Spinal cord (tissue), 10 donors: ENCODE results near the gene TRAF1. TPM values are rescaled to one million over a fixed set of nuclear protein-coding genes. Genes with fewer than 3 reads are reported as not detected.
A peak's percentile ranks its signal among the peaks of the same experiment; 100 is the strongest.

ENCODE experiments used
- DNase-seq, 6 donors: peaks; one replicate each; pipeline versions ENCODE4 v3.0.0 to v3.0.0-alpha.2; 2013 to 2015; ENCODE audit warnings: low spot score in 6 of 6, low read depth in 4 of 6
- H3K27ac ChIP-seq: one replicate; pipeline ENCODE4 v1.5.1; 2013; ENCODE audit warnings: low read depth, low read length, control low read depth
- H3K27me3 ChIP-seq: one replicate; pipeline ENCODE4 v1.6.1; 2013; ENCODE audit warnings: low read length; ENCODE audit not compliant: control insufficient read depth, insufficient read depth
- H3K36me3 ChIP-seq: one replicate; pipeline ENCODE4 v1.6.1; 2013; ENCODE audit warnings: low read length; ENCODE audit not compliant: control insufficient read depth, insufficient read depth
- H3K4me1 ChIP-seq: one replicate; pipeline ENCODE4 v1.6.1; 2013; ENCODE audit warnings: low read length; ENCODE audit not compliant: control insufficient read depth, insufficient read depth
- H3K4me3 ChIP-seq: one replicate; pipeline ENCODE4 v1.5.1; 2013; ENCODE audit warnings: low read depth, low read length, control low read depth
- H3K9me3 ChIP-seq: one replicate; pipeline ENCODE4 v1.6.1; 2013; ENCODE audit warnings: low read length; ENCODE audit not compliant: control insufficient read depth, insufficient read depth
- WGBS: methylation state at CpG from one replicate; pipeline ENCODE4 v1.1.5; 2013; ENCODE audit warnings: missing lambda C conversion rate; ENCODE audit not compliant: insufficient coverage; 5-methylcytosine and 5-hydroxymethylcytosine counted together
- polyA plus RNA-seq, 2 donors: library from polyadenylated mRNA; unstranded; fragments of 120-200 nt; gene quantifications; one replicate each; pipeline ENCODE4 v1.2.1, GENCODE V29; 2013; ENCODE audit not compliant: insufficient read length in 2 of 2
- total RNA-seq, 2 donors: library from RNA; depleted of rRNA in 1 of 2; stranded (reverse); fragments of 120-200 nt in 1 of 2; fragments of >200 nt in 1 of 2; gene quantifications; one replicate each; pipeline versions ENCODE4 v1.2.3 to v1.2.4, GENCODE V29; 2013 to 2014
- donor health status: healthy.

Gene TRAF1
- total and polyA plus RNA-seq, 4 donors, result 3.5 to 6.8 (median 5.4) TPM

DNA sequence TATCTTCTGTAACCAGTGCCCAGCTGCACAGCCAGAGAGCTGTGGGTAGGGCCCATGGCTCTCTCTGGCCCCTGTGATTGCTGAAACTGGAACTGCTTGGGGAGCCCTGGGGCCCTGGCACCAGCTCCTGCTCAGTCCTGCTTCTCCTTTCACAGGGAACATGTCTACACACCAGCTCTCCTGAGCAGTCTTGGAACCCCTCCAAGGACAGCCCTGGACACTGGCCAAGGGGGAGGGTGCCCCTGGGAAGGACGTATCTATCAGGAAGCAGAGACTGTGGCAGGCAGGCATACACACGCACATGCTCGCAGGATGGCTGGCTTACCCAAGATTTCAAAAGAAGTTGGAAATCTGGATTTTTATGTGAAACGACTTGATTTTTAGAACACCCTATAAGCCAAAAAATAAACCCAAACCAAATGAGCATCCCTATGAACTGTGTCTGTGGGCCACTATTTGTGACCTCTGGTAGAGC, 8.8 kb upstream of the TRAF1 start:
- H3K4me1 ChIP-seq, result peaks cover 28% of the 10 kb centered on the region
- WGBS, result no CpG with 5 or more reads among the region's 4 CpGs
- H3K36me3 ChIP-seq, result no peaks in the 10 kb centered on the region
- no peak overlapping the region for H3K4me3 ChIP-seq
- H3K9me3 ChIP-seq, result no peaks in the 10 kb centered on the region
- peak overlapping the region; percentile 91 for H3K27ac ChIP-seq
- DNase-seq, result peak; percentile 75 to 98 (median 88)
- no peaks in the 10 kb centered on the region for H3K27me3 ChIP-seq

DNA sequence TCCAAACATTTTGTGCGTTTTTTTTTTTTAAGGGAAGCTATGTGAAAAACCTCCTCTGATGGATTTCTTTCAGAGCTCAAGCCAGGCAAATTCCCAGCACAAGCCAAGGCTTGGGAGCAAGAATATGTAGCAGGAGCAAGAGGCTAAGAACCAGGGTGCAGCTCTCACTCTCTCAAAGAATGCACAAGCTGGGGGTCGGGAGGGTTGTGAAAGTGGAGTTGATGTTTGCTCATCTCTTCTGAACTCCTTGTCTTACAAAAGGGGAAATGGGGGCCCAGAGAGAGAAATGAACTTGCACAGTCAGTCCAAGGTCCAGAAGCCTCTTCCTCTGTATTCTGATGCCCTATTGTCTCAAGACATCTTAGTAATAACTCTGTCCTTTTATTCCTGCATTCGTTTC, 7.7 kb upstream of the TRAF1 start:
- no peak overlapping the region for H3K27ac ChIP-seq
- H3K9me3 ChIP-seq, result no peaks in the 10 kb centered on the region
- H3K27me3 ChIP-seq, result no peaks in the 10 kb centered on the region
- WGBS, result 40% methylated on average over 1 of the region's 3 CpGs
- DNase-seq, result peak in 1 of 6 donors; percentile 19
- no peaks in the 10 kb centered on the region for H3K36me3 ChIP-seq
- peaks cover 29% of the 10 kb centered on the region for H3K4me1 ChIP-seq
- H3K4me3 ChIP-seq, result no peak overlapping the region

DNA sequence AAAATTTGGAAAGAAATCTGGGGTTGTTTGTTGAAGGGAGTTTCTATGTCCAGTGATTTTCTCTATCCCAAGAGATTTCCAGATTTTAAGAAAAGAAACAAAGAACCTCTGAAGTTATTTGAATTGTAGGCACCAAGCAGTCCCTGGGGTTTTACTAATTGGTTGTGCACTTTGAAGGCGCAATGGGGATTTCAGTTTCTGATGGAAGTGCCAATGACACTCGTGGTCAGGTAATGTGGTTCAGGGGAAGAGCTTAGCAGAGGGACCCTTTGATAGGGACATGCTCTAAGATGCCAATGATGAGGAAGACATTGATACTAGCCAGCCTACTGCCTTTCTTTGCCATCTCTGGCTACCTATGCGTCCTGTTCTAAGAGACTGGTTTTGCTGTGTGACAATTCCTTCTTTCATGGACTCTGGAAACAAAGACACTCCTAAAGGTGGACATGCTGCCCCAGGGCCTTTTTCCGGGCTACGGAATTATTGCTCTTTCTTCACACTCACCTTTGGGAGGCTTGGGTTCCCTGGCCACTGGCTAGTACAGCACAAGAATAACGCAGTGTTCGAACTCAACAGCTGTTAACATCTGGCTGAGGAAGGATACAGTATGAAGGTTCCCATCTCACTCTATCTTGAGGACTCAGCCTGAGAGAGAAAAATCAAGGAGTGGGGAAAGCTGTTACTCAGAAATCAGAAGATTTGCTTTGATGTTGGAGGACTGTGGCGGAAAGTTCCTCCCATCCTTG, 6.9 kb upstream of the TRAF1 start:
- peaks cover 32% of the 10 kb centered on the region for H3K4me1 ChIP-seq
- H3K4me3 ChIP-seq, result no peak overlapping the region
- no peaks in the 10 kb centered on the region for H3K9me3 ChIP-seq
- H3K27ac ChIP-seq, result no peak overlapping the region
- no peaks in the 10 kb centered on the region for H3K36me3 ChIP-seq
- no peak for DNase-seq
- no peaks in the 10 kb centered on the region for H3K27me3 ChIP-seq
- 90% methylated on average over 5 of the region's 8 CpGs for WGBS

DNA sequence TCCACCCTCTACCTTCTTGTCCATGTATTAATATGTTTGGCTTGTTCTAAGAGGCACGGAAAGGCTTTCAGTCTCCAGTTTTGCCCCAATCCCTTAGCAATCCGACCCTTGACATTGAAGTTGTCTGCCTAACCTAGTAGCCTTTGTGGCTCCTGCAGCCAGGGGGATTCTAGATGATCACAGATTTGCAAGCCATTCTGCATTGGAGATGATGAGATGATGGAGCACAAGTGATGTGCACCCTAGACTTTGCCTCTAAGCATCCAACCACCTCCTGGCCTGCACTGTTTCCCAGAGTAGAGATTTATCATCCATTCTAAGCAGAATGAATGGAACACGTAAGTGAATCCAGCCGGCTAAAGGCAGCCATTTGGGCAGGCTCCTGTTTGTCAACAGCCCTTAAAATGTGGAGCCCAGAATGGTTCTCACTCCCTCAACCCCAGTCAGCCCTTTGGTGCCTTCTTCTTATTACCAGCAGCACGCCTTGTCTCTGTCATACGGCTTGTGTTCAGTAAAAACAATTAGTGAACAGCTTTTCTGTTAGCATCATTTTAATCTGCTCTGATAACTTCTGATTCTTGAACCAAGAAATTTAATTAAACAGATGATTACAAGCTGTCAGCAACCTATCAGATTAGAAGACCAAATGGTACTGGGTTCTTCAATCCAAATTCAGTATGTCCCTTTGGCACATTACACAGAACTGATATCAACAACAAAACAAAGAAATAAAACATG, 5.7 kb upstream of the TRAF1 start:
- Histone ChIP-seq H3K27me3 (no peaks in the 10 kb centered on the region), H3K27ac (no peak overlapping the region), H3K36me3 (no peaks in the 10 kb centered on the region), H3K4me3 (no peak overlapping the region), H3K4me1 (peaks cover 36% of the 10 kb centered on the region), H3K9me3 (no peaks in the 10 kb centered on the region)
- 61% methylated on average over 6 of the region's 6 CpGs for WGBS
- DNase-seq, result peak in 2 of 6 donors; percentile 39 to 78

DNA sequence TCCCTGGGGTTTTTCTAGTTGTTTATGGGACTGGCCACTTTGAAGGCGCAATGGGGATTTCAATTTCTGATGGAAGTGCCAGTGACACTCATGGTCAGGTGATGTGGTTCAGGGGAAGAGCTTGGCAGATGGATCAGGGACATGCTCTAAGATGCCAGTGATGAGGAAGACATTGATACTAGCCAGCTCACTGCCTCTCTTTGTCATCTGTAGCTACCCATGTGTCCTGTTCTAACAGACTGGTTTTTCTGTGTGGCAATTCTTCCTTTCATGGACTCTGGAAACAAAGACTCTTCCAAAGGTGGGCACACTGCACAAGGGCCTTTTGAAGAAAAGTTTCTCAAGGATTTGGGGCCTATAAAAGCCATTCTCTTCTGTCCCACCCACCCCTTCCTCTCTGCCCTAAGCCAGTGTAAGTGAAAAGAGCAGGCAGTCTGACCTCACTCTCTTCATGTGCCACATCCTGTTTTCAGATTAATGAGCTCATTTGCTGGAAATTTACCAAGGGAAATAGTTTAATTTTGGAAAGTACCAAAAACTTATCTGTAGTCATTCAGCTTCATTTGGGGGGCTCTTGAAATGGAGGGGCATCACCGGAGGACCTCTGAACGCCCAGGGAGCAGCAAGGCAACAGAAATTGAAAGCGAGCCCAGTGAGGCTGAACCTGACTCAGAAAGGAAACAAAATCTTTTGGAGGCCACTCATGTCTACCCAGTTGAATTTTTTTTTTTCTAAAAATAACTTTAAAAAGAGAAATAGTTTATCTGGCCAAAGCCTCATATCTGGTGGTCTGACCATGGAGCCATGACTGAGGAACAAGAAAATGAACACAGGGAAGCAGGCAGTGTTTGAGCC, 4.9 kb upstream of the TRAF1 start:
- WGBS, result 72% methylated on average over 3 of the region's 4 CpGs
- Histone ChIP-seq H3K36me3 (no peaks in the 10 kb centered on the region), H3K27ac (peak overlapping the region; percentile 67), H3K9me3 (no peaks in the 10 kb centered on the region), H3K4me3 (no peak overlapping the region), H3K27me3 (no peaks in the 10 kb centered on the region), H3K4me1 (peaks cover 30% of the 10 kb centered on the region)
- peak in 1 of 6 donors; percentile 45 for DNase-seq

DNA sequence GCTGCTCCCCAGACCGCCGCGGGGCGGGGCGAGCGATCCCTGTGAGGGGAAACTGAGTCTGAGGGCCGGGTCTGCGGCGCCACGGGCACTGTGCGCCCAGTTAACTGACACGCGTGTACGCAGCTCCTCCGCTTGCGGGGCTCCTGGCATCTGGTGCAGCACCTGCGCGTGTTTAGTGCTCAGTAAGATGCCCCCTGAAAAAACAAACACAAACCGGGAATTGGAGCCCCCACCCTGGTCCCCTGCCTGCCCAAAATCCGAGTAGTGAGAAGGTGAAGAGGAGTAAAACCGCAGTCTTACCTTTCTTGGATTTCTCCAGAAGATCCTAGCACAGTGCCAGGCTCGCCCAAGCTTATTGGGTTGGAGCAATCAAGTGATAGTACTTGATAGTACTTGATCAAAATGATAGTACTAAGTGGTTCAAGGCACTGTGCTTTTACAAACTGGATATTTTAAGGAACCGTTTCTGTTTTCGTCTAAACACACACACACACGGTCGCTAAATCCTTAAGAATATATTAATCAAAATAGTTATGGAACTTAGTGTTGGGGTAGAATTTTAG, 2.7 kb upstream of the TRAF1 start:
- Histone ChIP-seq H3K27ac (peak overlapping the region; percentile 49), H3K4me3 (peak overlapping the region; percentile 47), H3K27me3 (no peaks in the 10 kb centered on the region), H3K9me3 (no peaks in the 10 kb centered on the region), H3K4me1 (peaks cover 13% of the 10 kb centered on the region), H3K36me3 (no peaks in the 10 kb centered on the region)
- WGBS, result 12% methylated on average over 17 of the region's 26 CpGs
- no peak for DNase-seq

DNA sequence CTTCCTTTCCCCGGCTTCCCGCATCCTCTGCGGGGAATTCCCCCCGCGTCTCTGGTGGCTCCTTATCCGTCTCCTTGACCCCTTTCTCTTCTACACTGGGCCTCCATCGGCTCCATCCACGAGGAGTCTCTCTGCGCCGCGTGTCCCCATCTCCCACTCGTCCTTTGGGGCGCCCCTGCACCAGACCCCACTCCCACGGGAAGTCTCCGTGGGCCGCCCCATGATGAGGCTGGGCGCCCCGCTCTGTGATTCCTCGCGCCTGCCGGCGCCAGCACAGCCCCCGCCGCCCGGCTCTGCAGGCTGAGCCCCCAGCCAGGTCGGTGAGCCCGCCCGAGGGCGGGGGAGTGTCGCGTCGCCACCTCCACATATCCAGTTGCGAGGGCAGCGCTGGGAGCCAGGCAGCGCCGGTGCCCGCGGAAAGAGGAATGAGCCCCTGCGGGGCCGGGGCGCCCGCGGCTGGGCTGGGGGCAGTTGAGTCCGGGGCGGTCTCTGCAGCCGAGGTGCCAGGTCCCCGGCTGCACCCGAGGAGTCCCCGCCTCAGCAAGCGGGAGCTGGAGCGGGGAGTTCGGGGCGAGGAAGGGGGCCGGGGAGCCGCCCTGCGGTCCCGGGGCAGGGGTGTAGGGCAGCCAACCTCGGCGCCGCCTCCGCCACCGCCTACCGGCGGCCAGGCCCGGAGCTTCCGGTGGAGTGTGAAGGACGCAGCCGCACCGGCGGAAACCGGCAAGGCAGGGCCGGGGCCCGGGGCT, 2.1 kb upstream of the TRAF1 start:
- no peaks in the 10 kb centered on the region for H3K27me3 ChIP-seq
- peak overlapping the region; percentile 49 for H3K27ac ChIP-seq
- no peaks in the 10 kb centered on the region for H3K9me3 ChIP-seq
- under 1% methylated on average over 73 of the region's 73 CpGs for WGBS
- H3K4me1 ChIP-seq, result peaks cover 10% of the 10 kb centered on the region
- peak overlapping the region; percentile 47 for H3K4me3 ChIP-seq
- peak in 2 of 6 donors; percentile 85 to 87 for DNase-seq
- H3K36me3 ChIP-seq, result no peaks in the 10 kb centered on the region

DNA sequence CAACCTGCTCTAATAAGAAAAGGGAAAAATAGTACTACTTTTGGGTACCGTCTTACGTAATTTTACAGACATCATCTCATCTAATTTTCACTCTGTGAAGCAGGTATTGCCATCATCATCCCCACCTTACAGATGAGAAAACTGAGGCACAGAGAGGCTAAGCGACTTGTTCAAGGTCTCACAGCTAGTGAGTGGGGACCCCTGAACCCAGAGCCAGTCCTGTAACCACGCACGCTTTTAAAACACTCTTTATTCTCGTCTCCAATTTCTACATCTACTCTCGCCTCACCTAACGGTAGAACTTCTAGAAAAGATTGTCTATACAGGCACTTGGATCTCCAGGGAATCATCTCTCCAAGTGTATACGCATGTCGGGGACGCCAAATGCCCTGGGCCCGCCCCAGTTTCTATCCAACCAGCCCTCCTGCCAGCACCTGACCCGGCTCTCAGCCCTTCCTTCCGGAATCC, 1.5 kb upstream of the TRAF1 start:
- H3K27ac ChIP-seq, result peak overlapping the region; percentile 43

More for the DNA sequence above, 1.5 kb upstream of the TRAF1 start:
- H3K4me3 ChIP-seq, result peak overlapping the region; percentile 47
- H3K36me3 ChIP-seq, result no peaks in the 10 kb centered on the region
- WGBS, result 50% methylated on average over 12 of the region's 14 CpGs
- H3K27me3 ChIP-seq, result no peaks in the 10 kb centered on the region
- peaks cover 10% of the 10 kb centered on the region for H3K4me1 ChIP-seq
- H3K9me3 ChIP-seq, result no peaks in the 10 kb centered on the region
- DNase-seq, result no peak
